Activated naive CD4-positive, alpha-beta T cell treated with anti-CD3 and anti-CD28 coated beads, Interleukin-2, amount 10 ng/mL, durations not matched to agents 5 hours and 36 hours (primary cell): ENCODE results near the gene ZNF773. TPM values are rescaled to one million over a fixed set of nuclear protein-coding genes. Genes with fewer than 3 reads are reported as not detected.

Experiments
- total RNA-seq, 2 experiments: library from RNA; stranded (reverse); gene quantifications; one replicate each; pipeline ENCODE4 v1.2.3, GENCODE V29; 2021

ZNF773 gene
- total RNA-seq, result 10 to 100 TPM; 11.1 to 11.6 TPM

GRCh38 chr19:57499680-57500395, at the start of gene ZNF773:
ZNF773 (plus strand) TSS chr19:57499938; CDS start chr19:57500081, 143 bp downstream.

GRCh38 chr19:57477191-57478008, 22.3 kb upstream of the ZNF773 start, which contains the start of gene ZNF772:
ZNF772 (minus strand) TSS chr19:57477566; CDS start chr19:57477309, 257 bp downstream.

GRCh38 chr19:57487477-57488298, 12.1 kb upstream of the ZNF773 start, which contains the start of gene ZNF419:
ZNF419 (plus strand) TSS chr19:57487750; CDS start chr19:57487951, 201 bp downstream.

GRCh38 chr19:57527136-57527881, 27.6 kb downstream of the ZNF773 start, which contains the start of gene ZNF549:
ZNF549 (plus strand) TSS chr19:57527356; CDS start chr19:57527574, 218 bp downstream.

Other genes with a start within 250 kb of the ZNF773 start
- gene ZNF460, start 219.5 kb upstream of the ZNF773 start, total RNA-seq, result 10 to 100 TPM; 39.4 to 45.1 TPM
- 1 to 10 TPM; 7.7 to 7.8 TPM for gene ZNF543, start 179.5 kb upstream of the ZNF773 start, total RNA-seq
- gene ZNF304, start 148.7 kb upstream of the ZNF773 start, total RNA-seq, result 1 to 10 TPM; 8.7 to 9.3 TPM
- 10 to 100 TPM in 1 of 2 experiments, 1 to 10 TPM in 1; 9.5 to 10.7 TPM for gene TRAPPC2B, start 136.4 kb upstream of the ZNF773 start, total RNA-seq
- gene ZNF547, start 136.4 kb upstream of the ZNF773 start, total RNA-seq, result 1 to 10 TPM; 3.8 to 3.9 TPM
- gene ZNF548, start 110.1 kb upstream of the ZNF773 start, total RNA-seq, result 10 to 100 TPM; 40.7 to 42.4 TPM
- gene ZNF17, start 88.8 kb upstream of the ZNF773 start, total RNA-seq, result 10 to 100 TPM; 13.0 to 14.3 TPM
- 10 to 100 TPM; 14.1 to 14.7 TPM for gene ZNF749, start 64.6 kb upstream of the ZNF773 start, total RNA-seq
- gene VN1R1, start 42.8 kb upstream of the ZNF773 start, total RNA-seq, result under 1 TPM; 0.18 to 0.29 TPM
- 10 to 100 TPM; 10.9 to 11.4 TPM for gene ZNF772, start 22.4 kb upstream of the ZNF773 start, total RNA-seq
- 10 to 100 TPM; 10.8 to 12.6 TPM for gene ZNF419, start 12.2 kb upstream of the ZNF773 start, total RNA-seq
- gene ZNF549, start 27.4 kb downstream of the ZNF773 start, total RNA-seq, result 1 to 10 TPM; 9.5 to 9.8 TPM
- 10 to 100 TPM; 15.8 TPM for gene ZNF550, start 59.9 kb downstream of the ZNF773 start, total RNA-seq
- 1 to 10 TPM; 7.4 to 8.5 TPM for gene ZNF416, start 79.0 kb downstream of the ZNF773 start, total RNA-seq
- 1 to 10 TPM; 8.0 to 9.4 TPM for gene ZIK1, start 84.2 kb downstream of the ZNF773 start, total RNA-seq
- gene ZNF530, start 99.9 kb downstream of the ZNF773 start, total RNA-seq, result 1 to 10 TPM; 7.6 to 8.2 TPM
- 10 to 100 TPM; 19.8 to 20.5 TPM for gene ZNF134, start 114.3 kb downstream of the ZNF773 start, total RNA-seq
- gene ZNF211, start 133.2 kb downstream of the ZNF773 start, total RNA-seq, result 10 to 100 TPM; 18.3 to 21.1 TPM
- not detected for gene ZSCAN4, start 169.0 kb downstream of the ZNF773 start, total RNA-seq
- gene ZNF551, start 182.0 kb downstream of the ZNF773 start, total RNA-seq, result 10 to 100 TPM; 16.1 to 16.8 TPM
- gene ZNF154, start 209.3 kb downstream of the ZNF773 start, total RNA-seq, result 1 to 10 TPM; 2.2 to 2.3 TPM
- 10 to 100 TPM; 13.4 to 15.3 TPM for gene ZNF671, start 227.7 kb downstream of the ZNF773 start, total RNA-seq
- gene ZNF776, start 246.9 kb downstream of the ZNF773 start, total RNA-seq, result 10 to 100 TPM; 15.0 to 17.0 TPM